ENCODE measurements around the gene ARFIP2. TPM values are rescaled to one million over a fixed set of nuclear protein-coding genes. Genes with fewer than 3 reads are reported as not detected.

ARFIP2 gene
- total RNA-seq, 1 donor from 2014 or later: 60.9 TPM

DNA sequence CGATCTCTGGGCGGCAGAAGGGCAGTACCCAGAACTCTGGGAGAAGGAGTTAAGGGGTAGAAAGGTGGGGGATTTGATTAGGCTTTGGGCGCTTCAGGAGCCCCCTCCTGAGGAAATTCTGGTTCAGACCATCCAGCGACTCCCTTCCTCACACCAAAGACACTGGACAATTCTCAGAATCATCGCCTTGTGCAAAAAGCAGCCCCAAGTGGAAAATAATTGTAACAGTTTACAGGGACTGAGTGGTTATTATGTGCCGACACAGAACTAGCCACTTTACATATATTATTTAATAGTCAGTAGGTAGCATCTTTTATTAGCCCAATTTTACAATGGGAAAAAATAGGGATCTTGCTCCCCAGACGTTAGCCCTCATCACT is 6.7 kb downstream of the ARFIP2 start:
- no peak for DNase-seq (ENCODE audit: extremely low spot score, unreplicated experiment)
- H3K4me1 Mint-ChIP-seq (ENCODE audit: unreplicated experiment): peaks cover 22% of the 10 kb centered on the region
- H3K36me3 Mint-ChIP-seq: peaks cover 6% of the 10 kb centered on the region
- H3K4me3 Mint-ChIP-seq: peak overlapping the region; percentile 90
- TF ChIP-seq, protein P1, sequence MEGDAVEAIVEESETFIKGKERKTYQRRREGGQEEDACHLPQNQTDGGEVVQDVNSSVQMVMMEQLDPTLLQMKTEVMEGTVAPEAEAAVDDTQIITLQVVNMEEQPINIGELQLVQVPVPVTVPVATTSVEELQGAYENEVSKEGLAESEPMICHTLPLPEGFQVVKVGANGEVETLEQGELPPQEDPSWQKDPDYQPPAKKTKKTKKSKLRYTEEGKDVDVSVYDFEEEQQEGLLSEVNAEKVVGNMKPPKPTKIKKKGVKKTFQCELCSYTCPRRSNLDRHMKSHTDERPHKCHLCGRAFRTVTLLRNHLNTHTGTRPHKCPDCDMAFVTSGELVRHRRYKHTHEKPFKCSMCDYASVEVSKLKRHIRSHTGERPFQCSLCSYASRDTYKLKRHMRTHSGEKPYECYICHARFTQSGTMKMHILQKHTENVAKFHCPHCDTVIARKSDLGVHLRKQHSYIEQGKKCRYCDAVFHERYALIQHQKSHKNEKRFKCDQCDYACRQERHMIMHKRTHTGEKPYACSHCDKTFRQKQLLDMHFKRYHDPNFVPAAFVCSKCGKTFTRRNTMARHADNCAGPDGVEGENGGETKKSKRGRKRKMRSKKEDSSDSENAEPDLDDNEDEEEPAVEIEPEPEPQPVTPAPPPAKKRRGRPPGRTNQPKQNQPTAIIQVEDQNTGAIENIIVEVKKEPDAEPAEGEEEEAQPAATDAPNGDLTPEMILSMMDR (conservative IDR thresholded peaks at IDR 0.05): no peak
- H3K27ac Mint-ChIP-seq: peak overlapping the region; percentile 85
- H3K9me3 Mint-ChIP-seq: no peaks in the 10 kb centered on the region
- H3K27me3 Mint-ChIP-seq: no peaks in the 10 kb centered on the region

GRCh38 chr11:6473451-6474412 is 7.4 kb downstream of the ARFIP2 start, which contains the start of gene TRIM3:
Gene TRIM3, minus strand, starts transcription at chr11:6473941. Its CDS starts 8,246 bp downstream, at chr11:6465695.
- H3K27ac Mint-ChIP-seq: peak within 1 kb of the TSS; percentile 85
- TF ChIP-seq, protein P1 (conservative IDR thresholded peaks at IDR 0.05): peak; percentile 39
- no peaks in the 10 kb centered on the region for H3K27me3 Mint-ChIP-seq
- H3K9me3 Mint-ChIP-seq: no peaks in the 10 kb centered on the region
- peaks cover 22% of the 10 kb centered on the region for H3K4me1 Mint-ChIP-seq (ENCODE audit: unreplicated experiment)
- H3K4me3 Mint-ChIP-seq: peak within 1 kb of the TSS; percentile 93
- DNase-seq (ENCODE audit: extremely low spot score, unreplicated experiment): peak; percentile 90
- H3K36me3 Mint-ChIP-seq: peaks cover 6% of the 10 kb centered on the region

DNA sequence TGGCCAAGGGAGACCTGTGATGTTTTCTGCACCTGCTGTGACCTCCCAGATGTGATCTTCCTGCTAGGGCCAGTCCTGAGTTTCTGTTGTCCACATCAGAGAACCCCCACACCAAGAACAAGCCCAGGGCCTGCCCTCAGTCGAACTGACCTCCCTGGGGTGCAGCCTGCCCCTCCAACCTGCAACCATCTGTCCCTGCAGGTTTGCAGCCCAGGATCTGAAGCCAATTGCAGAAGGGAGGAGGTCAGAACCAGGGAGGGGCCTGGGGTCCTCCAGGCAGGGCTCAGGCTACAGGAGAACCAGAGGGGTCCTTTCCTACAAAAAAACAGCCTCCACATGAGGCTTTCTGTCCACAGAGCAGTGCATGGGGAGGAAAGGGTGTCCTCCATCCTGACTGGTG is 8.2 kb downstream of the ARFIP2 start:
- H3K4me1 Mint-ChIP-seq (ENCODE audit: unreplicated experiment): peaks cover 22% of the 10 kb centered on the region
- H3K4me3 Mint-ChIP-seq: peak overlapping the region; percentile 81
- no peaks in the 10 kb centered on the region for H3K9me3 Mint-ChIP-seq
- H3K36me3 Mint-ChIP-seq: peaks cover 3% of the 10 kb centered on the region
- peak overlapping the region; percentile 76 for H3K27ac Mint-ChIP-seq
- TF ChIP-seq, protein P1 (conservative IDR thresholded peaks at IDR 0.05): no peak
- DNase-seq (ENCODE audit: extremely low spot score, unreplicated experiment): no peak
- H3K27me3 Mint-ChIP-seq: no peaks in the 10 kb centered on the region

DNA sequence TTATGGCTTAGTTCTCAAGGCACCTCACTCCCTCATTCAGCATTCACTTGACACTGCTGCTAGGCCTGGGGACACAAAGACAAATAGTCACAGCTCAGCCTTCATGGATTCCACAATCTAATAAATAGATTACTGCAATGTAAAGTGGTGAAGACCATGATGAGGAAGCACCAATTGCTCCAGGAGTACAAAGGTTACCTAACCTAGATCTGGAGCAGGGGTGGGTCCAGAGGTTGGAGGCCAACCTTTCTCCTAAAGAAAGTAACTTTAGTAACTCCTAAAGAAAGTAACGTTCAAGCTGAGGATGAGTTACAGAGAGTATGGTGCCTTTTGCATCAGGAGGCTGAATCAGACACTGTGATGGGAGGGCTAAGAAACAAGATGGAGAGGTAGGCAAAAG is 11.5 kb downstream of the ARFIP2 start:
- H3K4me3 Mint-ChIP-seq: no peak overlapping the region
- H3K36me3 Mint-ChIP-seq: no peaks in the 10 kb centered on the region
- TF ChIP-seq, protein P1 (conservative IDR thresholded peaks at IDR 0.05): no peak
- H3K9me3 Mint-ChIP-seq: no peaks in the 10 kb centered on the region
- DNase-seq (ENCODE audit: extremely low spot score, unreplicated experiment): no peak
- H3K27ac Mint-ChIP-seq: no peak overlapping the region
- H3K4me1 Mint-ChIP-seq (ENCODE audit: unreplicated experiment): peaks cover 17% of the 10 kb centered on the region
- H3K27me3 Mint-ChIP-seq: no peaks in the 10 kb centered on the region

DNA sequence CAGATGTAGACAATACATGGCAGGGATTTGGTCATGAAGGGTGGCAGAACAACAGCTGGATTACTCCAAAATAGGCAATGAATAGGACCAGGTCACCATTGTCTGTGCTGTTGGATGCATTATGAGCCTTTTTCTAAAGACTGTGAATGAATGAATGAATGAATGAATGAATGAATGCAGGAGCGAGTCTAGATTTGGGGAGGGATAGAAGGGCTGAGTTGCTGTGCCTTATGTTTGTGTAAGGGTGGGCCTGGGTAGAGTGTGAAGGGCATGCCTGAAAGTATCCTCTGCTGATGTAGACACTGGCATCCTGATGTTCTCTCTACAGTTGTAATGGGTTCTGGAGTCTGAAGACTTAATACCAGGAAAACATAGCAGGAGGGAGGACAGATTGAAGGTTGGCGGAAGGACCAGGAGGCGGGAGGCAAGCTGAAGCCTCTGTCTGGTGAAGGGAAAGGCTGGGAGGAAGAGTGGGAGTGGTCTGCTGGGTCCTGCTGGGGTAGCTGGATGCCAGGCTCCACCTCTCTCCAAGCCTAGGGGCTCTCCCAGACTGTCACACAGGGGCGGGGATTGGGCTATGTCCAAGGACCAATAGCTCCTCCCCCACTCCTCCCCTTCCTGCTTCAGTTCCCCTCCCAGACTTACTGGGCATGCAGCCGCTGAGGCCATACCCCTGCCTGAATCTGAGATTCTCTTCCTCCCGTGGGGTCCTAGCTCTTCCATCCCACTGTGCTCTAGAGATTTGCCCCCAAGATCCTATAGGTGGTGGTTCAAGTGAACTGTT is 12.2 kb downstream of the ARFIP2 start:
- Mint-ChIP-seq H3K27ac (no peak overlapping the region), H3K4me1 (ENCODE audit: unreplicated experiment) (peaks cover 13% of the 10 kb centered on the region), H3K36me3 (peaks cover 4% of the 10 kb centered on the region), H3K27me3 (no peaks in the 10 kb centered on the region), H3K4me3 (no peak overlapping the region), H3K9me3 (no peaks in the 10 kb centered on the region)
- peak; percentile 83 for DNase-seq (ENCODE audit: extremely low spot score, unreplicated experiment)
- TF ChIP-seq, protein P1 (conservative IDR thresholded peaks at IDR 0.05): no peak

Data from type B pancreatic cell (in vitro differentiated cells).